Tibial artery (tissue), 4 donors: ENCODE data around the gene UPB1.
A peak's percentile ranks its signal among the peaks of the same experiment; 100 is the strongest.

ENCODE experiments used
- DNase-seq, 2 donors: peaks; one replicate each; pipeline ENCODE4 v3.0.0-alpha.2; 2019
- H3K27ac ChIP-seq, 2 donors: fragments of 200-600 bp; sonication (generic) in 1 of 2; 1 replicate in 1 of 2; 2 replicates in 1 of 2; pipeline ENCODE4 v1.5.1; 2018 to 2019; ENCODE audit warnings: mild to moderate bottlenecking in 1 of 2
- H3K27me3 ChIP-seq, 2 donors: fragments of 200-600 bp; sonication (generic) in 1 of 2; one replicate each; pipeline versions ENCODE4 v1.5.1 to v1.6.0; 2016 to 2019
- H3K36me3 ChIP-seq, 3 donors: fragments of 200-600 bp; sonication (generic) in 2 of 3; one replicate each; pipeline ENCODE4 v1.5.1; 2016 to 2019; ENCODE audit warnings: mild to moderate bottlenecking in 2 of 3
- H3K4me1 ChIP-seq, 4 donors: fragments of 200-600 bp; sonication (generic) in 2 of 4; 1 replicate in 3 of 4; 2 replicates in 1 of 4; pipeline ENCODE4 v1.5.1; 2016 to 2019
- H3K4me3 ChIP-seq, 2 donors: fragments of 200-600 bp; sonication (generic) in 1 of 2; 1 replicate in 1 of 2; 2 replicates in 1 of 2; pipeline ENCODE4 v1.5.1; 2018 to 2019; ENCODE audit warnings: mild to moderate bottlenecking in 2 of 2
- H3K9me3 ChIP-seq, 3 donors: fragments of 200-600 bp; sonication (generic) in 1 of 3; one replicate each; pipeline ENCODE4 v1.5.1; 2016 to 2019
- CTCF ChIP-seq, 2 experiments: fragments of 200-600 bp in 1 of 2; fragments of 450-650 bp in 1 of 2; IDR thresholded peaks; one replicate each; pipeline ENCODE4 v1.5.1; 2017 to 2019; ENCODE audit warnings: antibody characterized with exemption in 2 of 2, mild to moderate bottlenecking in 1 of 2, moderate library complexity in 1 of 2
- intact Hi-C: fragments of 100-400 bp; cut with DNase I; formaldehyde crosslinking; loops from one replicate; pipeline ENCODE4 v1.15.0; 2023; ENCODE audit warnings: low total_unique reads

UPB1 gene

GRCh38 chr22:24467340-24467739, 27.8 kb upstream of the UPB1 start:
- H3K4me3 ChIP-seq, result no peak overlapping the region
- no peak for DNase-seq
- H3K27ac ChIP-seq, result peak overlapping the region; percentile 50 to 55
- H3K36me3 ChIP-seq, result no peaks in the 10 kb centered on the region
- TF ChIP-seq CTCF (IDR thresholded peaks at IDR 0.05), result no peak
- H3K9me3 ChIP-seq, result no peaks in the 10 kb centered on the region
- H3K4me1 ChIP-seq, result peaks cover 0 to 43% (median 25%) of the 10 kb centered on the region in 4 donors
- no peaks in the 10 kb centered on the region for H3K27me3 ChIP-seq
- intact Hi-C loops, result no loop called here

GRCh38 chr22:24471570-24471969, 23.6 kb upstream of the UPB1 start:
- no peaks in the 10 kb centered on the region for H3K27me3 ChIP-seq
- peak; percentile 80 to 82 for DNase-seq
- intact Hi-C loops, result no loop called here
- no peaks in the 10 kb centered on the region for H3K36me3 ChIP-seq
- TF ChIP-seq CTCF (IDR thresholded peaks at IDR 0.05), result no peak
- H3K27ac ChIP-seq, result peak overlapping the region; percentile 32 to 54
- H3K9me3 ChIP-seq, result no peaks in the 10 kb centered on the region
- H3K4me1 ChIP-seq, result peaks cover 0 to 56% (median 28%) of the 10 kb centered on the region in 4 donors
- H3K4me3 ChIP-seq, result no peak overlapping the region

GRCh38 chr22:24473284-24473683, 21.8 kb upstream of the UPB1 start:
- H3K36me3 ChIP-seq, result no peaks in the 10 kb centered on the region
- no peak for DNase-seq
- no peak for TF ChIP-seq CTCF (IDR thresholded peaks at IDR 0.05)
- no peaks in the 10 kb centered on the region for H3K27me3 ChIP-seq
- intact Hi-C loops, result no loop called here
- H3K27ac ChIP-seq, result peak overlapping the region in 1 of 2 donors; percentile 43
- peaks cover 0 to 44% (median 20%) of the 10 kb centered on the region in 4 donors for H3K4me1 ChIP-seq
- H3K9me3 ChIP-seq, result no peaks in the 10 kb centered on the region
- H3K4me3 ChIP-seq, result no peak overlapping the region

- H3K27me3 ChIP-seq, result no peaks in the 10 kb centered on the region
- intact Hi-C loops, result no loop called here
- DNase-seq, result no peak
- TF ChIP-seq CTCF (IDR thresholded peaks at IDR 0.05), result no peak
- H3K4me1 ChIP-seq, result peaks cover 0 to 44% (median 20%) of the 10 kb centered on the region in 4 donors
- H3K9me3 ChIP-seq, result no peaks in the 10 kb centered on the region
- H3K27ac ChIP-seq, result peak overlapping the region in 1 of 2 donors; percentile 43
- H3K36me3 ChIP-seq, result no peaks in the 10 kb centered on the region
- no peak overlapping the region for H3K4me3 ChIP-seq
Observed at GRCh38 chr22:24474221-24474620, 20.9 kb upstream of the UPB1 start.

- Histone ChIP-seq H3K36me3 (no peaks in the 10 kb centered on the region), H3K27me3 (no peaks in the 10 kb centered on the region), H3K4me1 (peaks cover 0 to 44% (median 20%) of the 10 kb centered on the region in 4 donors), H3K4me3 (no peak overlapping the region), H3K27ac (peak overlapping the region in 1 of 2 donors; percentile 43), H3K9me3 (no peaks in the 10 kb centered on the region)
- DNase-seq, result no peak
- no peak for TF ChIP-seq CTCF (IDR thresholded peaks at IDR 0.05)
- intact Hi-C loops, result no loop called here
Observed at GRCh38 chr22:24474649-24475255, 20.4 kb upstream of the UPB1 start.
